PFSK-1 (cell line): Measurements from ENCODE around the gene ZNF581.

ENCODE experiments used
- POLR2AphosphoS5 ChIP-seq: IDR thresholded peaks from 2 replicates; pipeline ENCODE4 v1.6.1; 2012; ENCODE audit warnings: low read depth, mild to moderate bottlenecking, control low read depth, low read length, moderate library complexity
- SIN3A ChIP-seq: IDR thresholded peaks from 2 replicates; pipeline ENCODE4 v1.6.1; 2012; ENCODE audit warnings: mild to moderate bottlenecking, low read length, moderate library complexity, borderline replicate concordance; ENCODE audit not compliant: insufficient read depth

DNA sequence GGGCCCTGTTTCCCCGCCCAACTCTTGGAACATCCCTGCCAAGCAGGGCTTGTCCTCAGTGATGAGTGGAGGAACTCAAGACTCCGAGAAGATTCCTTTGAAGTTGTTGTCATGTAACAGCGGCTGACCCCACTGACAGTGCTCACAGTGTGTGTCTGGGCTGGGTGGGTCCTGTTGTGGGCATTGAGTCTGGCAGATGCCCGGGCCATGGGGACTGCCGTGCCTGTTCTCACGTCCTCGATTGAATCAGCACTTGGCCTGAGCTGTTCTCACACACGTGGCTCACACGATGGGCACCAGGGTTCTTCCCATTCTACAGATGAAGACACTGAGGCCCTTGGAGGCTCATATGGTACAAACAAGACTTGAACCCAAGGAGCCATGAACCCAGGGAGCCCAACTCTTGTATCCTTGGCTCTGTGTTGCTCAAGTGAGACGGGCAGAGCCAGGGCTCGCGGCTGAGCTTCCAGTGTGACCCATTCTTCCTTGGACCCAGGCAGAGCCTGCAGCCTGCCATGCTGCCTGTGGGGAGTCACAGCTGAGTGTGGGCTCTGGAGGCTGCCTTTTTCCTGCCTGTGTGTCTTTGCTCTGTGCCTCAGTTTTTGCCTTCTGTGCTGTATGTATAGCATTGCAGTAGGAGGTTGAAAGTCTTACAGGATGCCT, 23.0 kb downstream of the ZNF581 start:
- no peak for TF ChIP-seq POLR2AphosphoS5
- no peak for TF ChIP-seq SIN3A
